NK-92 (cell line): ENCODE data around the gene AARSD1.
"Not testable (repeated sequence)": the region's sequence is repeated elsewhere in the genome, so short reads cannot be mapped to it uniquely, and the experiment has no call there.

Experiments used
- DNase-seq: peaks from one replicate; lab custom pipeline; 2025; ENCODE audit not compliant: unreplicated experiment; lab: John Stamatoyannopoulos, UW

The AARSD1 gene

GRCh38 chr17:42964161-42964932 is at the start of gene AARSD1:
TSS of gene AARSD1 (minus strand) at chr17:42964454. CDS start at chr17:42964440, 14 bp downstream.
- DNase-seq: peak; percentile 15

- DNase-seq: no peak
Measured at GRCh38 chr17:43013296-43013695, 49.0 kb upstream of the AARSD1 start.

GRCh38 chr17:43011728-43012472 is 47.6 kb upstream of the AARSD1 start:
- no peak for DNase-seq

GRCh38 chr17:43010667-43011308 is 46.5 kb upstream of the AARSD1 start:
- DNase-seq: no peak

- no peak for DNase-seq
Measured at GRCh38 chr17:43006639-43007551, 42.6 kb upstream of the AARSD1 start, which contains the start of gene IFI35. TSS of gene IFI35 (plus strand) at chr17:43006784. CDS start at chr17:43006948, 164 bp downstream.

- no peak for DNase-seq
Measured at GRCh38 chr17:43003542-43004172, 39.4 kb upstream of the AARSD1 start.

- not testable (repeated sequence) for DNase-seq
Measured at GRCh38 chr17:43000894-43001293, 36.6 kb upstream of the AARSD1 start.

- no peak for DNase-seq
Measured at GRCh38 chr17:42999003-42999525, 34.8 kb upstream of the AARSD1 start.

- peak; percentile 91 for DNase-seq
Measured at GRCh38 chr17:42997984-42998938, 34.0 kb upstream of the AARSD1 start, which contains the start of gene RPL27. TSS of gene RPL27 (plus strand) at chr17:42998419. CDS start at chr17:42998751, 332 bp downstream.

- no peak for DNase-seq
Measured at GRCh38 chr17:42997390-42997983, 33.2 kb upstream of the AARSD1 start.

- not testable (repeated sequence) for DNase-seq
Measured at GRCh38 chr17:42993913-42994312, 29.7 kb upstream of the AARSD1 start.

GRCh38 chr17:42992872-42993271 is 28.6 kb upstream of the AARSD1 start:
- DNase-seq: no peak

- DNase-seq: no peak
Measured at GRCh38 chr17:42991471-42991870, 27.2 kb upstream of the AARSD1 start.

- DNase-seq: no peak
Measured at GRCh38 chr17:42989726-42990652, 25.7 kb upstream of the AARSD1 start.

GRCh38 chr17:42989141-42989540 is 24.9 kb upstream of the AARSD1 start:
- no peak for DNase-seq

GRCh38 chr17:42985225-42985624 is 21.0 kb upstream of the AARSD1 start:
- DNase-seq: no peak

- DNase-seq: no peak
Measured at GRCh38 chr17:42982266-42982665, 18.0 kb upstream of the AARSD1 start.
